ENCODE results near the gene PDE7B.

PDE7B gene

DNA sequence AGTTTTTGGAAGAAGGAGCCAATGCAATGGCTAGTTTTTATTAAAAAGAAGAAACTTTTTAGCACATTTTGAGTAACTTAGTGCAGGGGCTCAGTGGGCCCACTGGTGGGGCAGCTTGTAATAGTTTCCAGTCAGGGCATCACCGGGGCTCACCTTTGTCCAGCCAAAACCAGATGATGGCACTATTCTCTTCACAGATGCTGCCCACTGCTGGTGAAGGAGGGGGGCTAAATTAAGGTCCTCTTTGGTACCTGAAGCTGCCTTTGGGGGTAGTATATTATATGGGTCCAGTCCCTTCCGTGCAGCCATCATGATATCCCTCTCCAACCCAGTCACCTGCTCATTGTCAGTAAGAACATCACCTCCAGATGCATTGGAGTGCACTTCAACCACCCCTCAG is 182.9 kb downstream of the PDE7B start:
- DNase-seq, result no peak

DNA sequence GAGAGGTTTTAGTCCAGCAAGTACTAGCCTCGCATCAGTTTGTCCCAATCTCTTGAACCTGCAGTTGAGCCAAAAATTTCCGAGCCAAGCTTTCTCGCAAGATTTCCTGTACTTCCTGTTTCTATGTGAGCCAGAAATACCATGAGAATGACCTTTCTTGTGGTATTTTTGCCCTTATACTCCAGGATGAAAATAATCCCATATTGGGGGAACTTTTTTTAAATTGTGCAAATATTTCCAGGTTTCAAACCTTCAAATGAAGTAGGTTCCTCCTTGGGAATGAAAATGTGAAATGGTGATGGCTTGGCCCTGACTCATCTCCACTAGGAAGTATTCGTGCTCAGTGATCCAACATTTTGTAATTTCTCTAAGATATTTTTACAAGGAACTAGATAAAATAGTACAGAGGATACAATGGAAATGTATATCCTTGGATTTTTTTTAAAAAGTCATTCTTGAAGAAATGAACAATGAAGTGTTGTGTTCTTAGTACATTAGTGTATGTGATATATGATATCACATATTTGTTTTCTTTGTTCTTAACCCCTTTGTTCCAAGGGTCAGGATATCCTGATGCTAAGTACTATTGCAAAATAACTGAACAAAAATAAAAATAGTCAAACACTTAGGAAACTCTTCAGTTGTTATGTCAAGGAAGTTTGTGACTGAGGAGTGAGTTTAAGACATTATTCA is 184.0 kb downstream of the PDE7B start:
- DNase-seq, result no peak

DNA sequence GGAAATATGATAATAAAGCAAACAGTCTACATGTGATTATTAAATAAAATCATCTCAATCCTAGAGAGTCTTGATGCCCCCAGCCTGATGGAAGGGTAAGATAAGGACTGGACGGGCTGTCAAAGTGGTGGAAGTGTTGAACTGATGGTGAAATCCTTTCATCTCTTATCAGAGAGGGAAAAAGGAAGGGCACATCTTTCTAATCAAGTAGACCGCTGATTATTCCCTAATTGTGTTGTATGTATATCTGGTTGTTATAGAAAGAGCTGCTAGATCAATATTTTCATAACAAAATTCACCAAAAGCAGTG is 184.5 kb downstream of the PDE7B start:
- DNase-seq, result no peak

DNA sequence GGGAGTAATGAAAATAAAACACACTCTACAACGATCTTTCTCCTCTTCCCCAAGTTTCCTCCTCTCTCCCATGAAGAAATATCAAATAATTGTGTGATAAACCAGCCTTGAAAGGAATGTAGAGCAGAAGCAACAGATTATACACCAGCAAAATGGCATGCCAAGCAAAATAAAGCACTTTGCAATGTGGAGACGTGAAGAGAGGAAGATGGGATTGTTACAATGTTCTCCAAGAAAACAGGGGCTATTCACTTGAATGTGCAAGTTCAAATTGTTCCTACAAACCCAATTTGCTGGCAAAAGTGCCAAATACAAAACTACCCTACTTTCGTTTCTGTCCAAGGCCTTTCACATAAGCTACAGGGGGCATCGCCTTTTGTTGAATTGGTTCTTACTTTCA is 185.1 kb downstream of the PDE7B start:
- DNase-seq, result no peak

DNA sequence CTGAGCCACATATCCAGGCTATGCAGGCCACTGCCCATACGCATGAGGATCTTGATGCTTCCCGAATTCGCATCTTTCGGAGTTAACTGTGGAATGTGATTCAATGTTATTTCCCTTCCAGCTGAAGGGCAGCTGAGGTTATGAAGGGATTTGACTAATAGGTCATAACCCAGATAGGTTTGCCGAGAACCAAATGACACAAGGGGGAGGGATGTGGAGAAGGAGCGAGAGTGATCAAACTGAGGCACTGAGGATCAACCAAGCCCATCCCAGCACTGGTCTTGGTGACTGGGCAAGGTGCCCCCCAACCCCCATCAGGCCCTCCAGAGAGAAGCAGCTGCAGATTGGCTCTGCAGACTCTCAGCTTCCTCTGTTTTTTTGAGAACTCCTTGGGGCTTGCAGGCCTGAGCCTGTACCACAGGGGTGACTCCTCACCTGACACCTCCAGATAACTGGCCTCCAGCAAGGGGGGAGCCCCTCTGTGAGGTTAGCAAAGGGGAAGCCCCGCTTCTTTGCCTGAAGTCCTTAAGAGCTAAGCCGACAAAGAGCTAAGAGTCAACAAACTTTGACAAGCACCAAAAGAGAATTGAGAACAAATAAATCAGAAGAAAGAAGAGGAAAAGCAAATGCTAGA is 185.9 kb downstream of the PDE7B start:
- peak in 1 of 2 donors; percentile 26 for DNase-seq

DNA sequence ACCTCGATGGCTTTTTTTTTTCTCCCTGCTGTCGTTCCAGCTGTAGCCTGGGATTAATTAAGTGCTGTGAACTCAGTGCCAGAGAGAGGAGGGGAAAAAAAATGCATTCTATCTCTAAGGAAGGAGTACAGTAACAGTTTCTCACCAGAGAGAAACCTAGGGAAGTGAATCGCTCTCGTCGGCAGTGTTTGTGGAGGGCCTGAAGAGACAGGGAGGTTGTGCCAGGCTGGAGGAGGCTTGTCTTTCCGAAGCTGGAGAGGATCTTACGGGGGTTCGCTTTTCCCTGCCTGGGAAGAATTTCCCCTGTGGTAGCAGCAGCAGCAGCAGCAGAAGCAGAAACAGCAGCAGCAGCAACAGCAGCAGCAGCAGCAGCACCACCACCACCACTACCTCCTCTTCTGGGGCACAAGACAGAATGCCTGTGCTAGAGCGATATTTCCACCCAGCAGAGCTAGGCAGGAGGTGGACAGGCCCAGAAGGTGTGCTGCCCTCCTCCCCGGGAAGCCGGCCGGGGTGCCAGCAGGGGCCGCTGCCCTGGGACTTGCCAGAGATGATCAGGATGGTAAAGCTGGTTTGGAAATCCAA is 186.5 kb downstream of the PDE7B start:
- no peak for DNase-seq

DNA sequence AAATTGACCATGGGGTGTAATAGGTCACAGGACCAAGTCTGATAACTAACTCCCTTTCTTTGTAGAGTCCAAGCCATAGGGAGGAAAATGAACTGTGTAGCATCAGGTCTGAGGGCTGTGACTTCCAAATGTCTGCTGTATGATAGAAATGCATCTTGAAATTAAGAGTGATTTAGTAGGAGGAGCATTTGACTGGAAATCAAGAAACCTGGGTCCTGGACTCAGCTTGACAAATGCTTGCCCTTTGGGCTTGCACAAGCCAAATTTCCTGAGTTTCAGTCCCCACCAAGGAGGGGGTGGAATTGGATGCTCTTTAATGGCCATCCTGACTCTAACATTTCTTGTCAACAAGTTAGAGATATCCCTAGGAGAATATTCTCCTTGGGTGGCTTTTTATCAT is 187.0 kb downstream of the PDE7B start:
- no peak for DNase-seq

DNA sequence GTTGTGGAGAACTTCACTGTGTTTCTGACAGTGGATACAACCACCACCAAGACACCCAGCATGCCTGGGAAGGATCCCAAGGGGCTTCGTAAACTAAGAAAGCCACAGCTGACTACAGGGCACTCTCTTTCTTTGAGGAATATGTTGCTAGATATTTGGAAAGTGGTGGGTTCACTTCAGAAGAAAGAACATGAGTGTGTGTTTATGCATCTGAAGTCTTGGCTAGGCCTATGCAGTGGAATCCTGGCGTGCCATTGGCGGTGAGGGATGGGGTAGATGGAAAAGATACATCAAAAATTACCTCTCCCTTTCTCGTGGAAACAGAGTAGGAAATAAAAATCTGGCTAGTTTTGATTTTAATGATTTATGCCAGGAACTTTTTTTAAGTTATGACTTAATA is 187.7 kb downstream of the PDE7B start:
- DNase-seq, result no peak

DNA sequence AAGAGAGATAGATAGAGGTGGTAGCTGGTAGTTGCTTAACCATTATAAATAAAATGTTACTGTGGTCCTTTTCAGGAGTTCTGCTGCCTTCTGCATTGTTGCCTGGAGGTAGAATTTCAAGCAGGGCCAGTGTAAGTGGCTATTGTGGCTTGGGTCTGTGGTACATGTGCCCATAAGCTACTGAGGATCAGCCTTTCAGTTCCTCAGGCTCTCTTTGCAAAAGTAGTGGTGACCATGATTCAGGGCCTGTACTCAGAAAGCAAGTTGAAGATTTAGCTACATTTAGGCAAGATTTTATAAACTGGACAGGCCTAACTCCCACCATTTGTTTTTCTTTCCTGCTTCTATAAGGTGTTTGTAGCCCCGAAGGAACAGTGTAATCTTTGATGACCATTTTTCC is 199.0 kb downstream of the PDE7B start:
- no peak for DNase-seq

DNA sequence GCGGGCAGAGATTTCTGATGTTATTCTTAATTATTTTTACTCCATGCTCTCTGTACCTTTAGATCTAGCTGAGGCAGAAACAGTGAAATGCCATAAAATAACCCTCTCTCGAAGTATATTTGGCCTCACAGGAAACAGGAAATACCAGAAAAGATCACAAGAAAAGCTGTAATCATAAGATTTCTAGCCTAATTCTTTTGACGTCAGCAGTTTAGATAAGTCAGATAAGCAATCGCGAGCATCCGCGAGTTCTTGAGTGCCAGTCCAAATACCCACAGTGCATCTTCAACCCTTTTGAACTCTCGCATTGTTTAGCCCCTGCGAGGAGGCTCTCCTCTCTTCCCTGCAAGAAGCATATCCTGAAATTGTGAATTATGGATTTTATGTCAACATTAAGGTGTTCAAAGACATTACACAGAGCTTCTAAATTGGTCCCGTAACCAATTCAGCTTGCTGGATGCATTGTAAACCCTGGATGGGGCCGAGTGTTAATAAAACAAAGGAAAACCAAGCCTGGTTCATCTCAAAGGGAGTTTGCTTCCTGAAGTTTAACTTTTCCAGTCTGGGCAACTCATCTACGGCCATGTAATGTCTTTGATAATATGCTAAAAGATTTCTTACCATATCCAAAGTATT is 199.8 kb downstream of the PDE7B start:
- no peak for DNase-seq

DNA sequence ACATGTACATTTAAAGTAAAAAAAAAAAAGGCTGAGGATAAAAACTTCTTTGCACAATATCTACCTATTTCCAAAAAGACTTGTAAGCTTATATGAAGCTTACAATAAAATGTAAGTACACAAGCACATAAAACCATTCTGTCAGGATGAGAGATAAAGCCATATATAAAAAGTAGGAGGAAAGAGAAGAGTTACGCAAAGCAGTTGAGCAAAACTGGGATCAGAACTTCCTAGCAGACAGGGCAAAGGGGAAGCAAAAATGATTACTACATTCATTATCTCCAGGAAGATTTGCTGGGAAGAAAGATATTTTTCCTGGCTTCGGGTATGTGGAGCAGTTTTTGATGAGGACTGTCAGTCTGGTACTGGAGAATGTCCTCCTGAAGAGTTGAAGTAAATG is 200.5 kb downstream of the PDE7B start:
- DNase-seq, result no peak

DNA sequence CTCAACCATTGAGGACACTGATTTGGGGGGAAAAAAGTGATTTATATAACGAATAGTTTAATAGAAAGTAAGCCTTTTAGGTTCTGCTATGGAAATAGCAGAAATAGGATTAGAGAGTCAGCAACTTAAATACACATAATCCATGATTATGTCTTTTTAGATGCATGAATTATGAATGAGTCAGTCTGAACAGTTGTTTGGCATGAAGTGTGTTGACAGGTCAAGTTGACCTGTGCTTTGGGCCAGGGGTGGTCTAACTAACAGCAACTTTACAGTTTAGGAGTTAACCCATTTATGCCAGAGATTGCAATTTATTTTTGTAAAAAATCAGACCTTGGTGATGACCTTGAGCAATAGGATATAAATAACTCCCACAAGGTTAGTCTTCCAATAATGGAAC is 207.4 kb downstream of the PDE7B start:
- no peak for DNase-seq

DNA sequence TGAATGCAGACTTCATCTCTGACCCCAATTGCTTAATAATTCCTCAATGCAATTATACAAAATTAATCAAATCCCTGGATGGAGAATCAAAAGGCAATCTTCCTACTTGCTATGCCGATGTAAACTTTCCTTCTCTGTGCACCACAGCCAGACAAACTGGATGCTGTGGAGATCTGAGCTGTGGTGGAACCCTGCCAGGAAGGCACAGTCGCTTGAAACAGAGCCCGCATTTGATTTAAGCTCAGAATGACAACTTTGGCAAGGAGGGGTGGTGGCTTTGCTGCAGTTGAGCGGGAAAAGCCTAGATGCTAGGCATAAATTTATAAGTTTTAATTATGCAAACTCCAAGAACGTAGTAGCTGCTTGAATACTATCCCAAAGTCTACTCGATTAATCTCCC is 207.8 kb downstream of the PDE7B start:
- no peak for DNase-seq

DNA sequence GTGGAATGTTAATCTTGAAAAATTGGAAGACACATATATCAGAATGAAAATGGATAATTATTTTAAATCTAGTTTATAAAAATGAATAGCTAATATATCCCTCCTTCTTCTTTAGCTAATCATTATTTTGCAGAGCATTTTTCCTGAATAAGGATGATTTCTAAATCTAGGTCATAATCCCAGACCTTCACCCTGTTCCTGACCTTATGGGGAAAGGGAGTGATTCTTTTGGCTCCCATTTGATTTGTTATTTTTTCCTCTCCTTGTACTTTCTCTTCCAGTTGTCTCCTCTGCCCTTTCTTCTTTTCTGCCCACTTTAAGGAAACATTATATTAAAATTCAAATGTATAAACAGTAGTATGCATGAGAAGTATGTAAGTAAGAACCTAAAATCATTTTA is 208.6 kb downstream of the PDE7B start:
- no peak for DNase-seq

DNA sequence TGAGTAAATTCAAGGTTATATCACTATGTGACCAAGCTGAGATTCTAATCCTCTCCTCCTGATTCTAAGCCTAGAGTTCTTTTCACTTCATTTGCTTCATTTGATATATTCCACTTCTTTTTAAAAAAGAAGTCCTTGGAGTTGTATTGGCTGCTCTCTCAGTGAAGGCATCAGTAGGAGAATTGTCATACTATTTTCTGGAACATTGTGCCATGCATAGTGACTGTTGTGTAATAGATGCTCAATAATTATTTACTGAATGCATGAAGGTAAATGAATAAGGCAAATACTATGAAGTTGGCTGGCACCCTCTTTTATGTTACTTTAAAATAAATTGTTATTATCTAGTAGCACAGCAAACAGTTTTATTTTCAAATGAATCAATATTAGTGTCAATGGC is 209.3 kb downstream of the PDE7B start:
- no peak for DNase-seq

DNA sequence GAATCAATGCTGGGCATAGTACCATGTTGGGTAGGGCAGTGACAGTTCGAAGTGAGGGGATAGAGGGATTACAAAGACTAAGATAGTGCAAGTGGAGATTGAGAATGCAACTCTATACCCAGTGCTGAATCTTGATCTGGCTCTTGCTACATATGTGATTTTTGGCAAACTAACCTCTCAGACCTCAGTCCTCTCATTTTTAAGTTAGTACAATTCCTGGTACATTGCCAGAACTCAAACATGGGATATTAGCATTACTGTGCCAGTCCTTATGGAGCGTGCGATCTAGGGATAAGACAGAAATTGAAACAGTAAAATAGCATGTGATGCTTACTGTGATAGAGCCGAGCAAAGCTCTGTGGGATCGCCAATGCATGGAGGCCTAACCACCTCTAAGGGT is 210.2 kb downstream of the PDE7B start:
- DNase-seq, result no peak

DNA sequence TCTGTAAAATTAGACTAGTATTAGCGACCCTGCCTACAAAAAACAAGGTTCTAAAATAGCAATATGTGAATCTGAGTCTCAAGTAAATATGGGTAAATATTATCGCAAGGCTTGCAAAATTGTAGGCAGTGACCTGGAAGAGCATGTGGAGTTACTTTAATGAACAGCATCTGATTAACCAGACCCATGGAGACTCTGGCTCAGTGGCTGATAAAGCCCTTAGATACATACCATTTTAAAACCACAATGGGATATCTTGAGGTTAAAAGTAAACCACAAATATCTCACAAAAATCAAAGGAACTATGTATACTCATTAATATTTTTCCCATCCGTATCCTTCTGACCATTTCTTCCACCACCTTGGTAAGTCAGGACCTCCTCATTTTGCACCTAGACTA is 211.6 kb downstream of the PDE7B start:
- DNase-seq, result no peak

DNA sequence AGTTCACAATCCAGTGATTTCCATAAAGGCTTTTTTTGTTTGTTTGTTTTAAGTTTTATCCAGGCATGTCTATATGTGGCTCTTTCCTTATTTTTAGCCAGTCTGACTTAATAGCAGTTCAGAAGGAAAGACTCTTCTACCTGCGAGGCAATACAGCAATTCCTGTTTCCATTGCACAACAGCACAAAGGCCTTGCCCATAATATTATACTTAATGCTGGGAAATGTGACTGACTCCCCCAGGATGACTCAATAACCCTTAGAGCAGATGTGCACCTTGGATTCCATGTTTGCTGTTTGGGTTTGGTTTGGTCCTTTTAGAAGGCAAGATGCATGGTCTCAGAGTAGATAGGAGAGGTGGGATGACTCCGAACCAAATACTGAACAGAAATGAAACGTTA is 214.5 kb downstream of the PDE7B start:
- no peak for DNase-seq

DNA sequence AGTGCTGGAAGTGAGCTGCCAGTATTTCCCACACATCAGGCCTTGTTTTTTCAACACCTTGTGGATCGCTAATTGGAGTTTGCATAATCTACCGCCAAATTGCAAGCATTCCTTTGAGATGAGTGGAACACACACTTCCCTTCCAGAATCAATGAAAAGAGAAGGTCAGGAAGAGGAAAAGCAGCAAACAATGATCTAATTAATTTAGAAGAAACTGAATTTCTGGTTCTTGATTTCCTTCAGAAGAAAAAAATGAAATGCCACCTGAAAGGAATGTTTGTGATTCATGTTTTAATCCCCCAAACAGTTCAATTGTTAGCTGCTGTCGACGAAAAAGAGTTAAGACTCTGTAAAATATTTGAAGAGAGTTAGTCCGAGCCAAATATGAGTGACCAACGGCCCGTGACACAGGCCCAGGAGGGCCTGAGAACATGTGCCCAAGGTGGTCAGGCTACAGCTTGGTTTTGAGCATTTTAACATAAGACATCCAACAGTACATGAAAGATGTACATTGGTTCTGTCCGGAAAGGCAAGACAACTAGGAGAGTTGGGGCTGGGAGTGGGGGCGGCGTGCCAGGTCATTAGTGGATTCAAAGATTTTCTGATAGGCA is 216.3 kb downstream of the PDE7B start:
- no peak for DNase-seq

DNA sequence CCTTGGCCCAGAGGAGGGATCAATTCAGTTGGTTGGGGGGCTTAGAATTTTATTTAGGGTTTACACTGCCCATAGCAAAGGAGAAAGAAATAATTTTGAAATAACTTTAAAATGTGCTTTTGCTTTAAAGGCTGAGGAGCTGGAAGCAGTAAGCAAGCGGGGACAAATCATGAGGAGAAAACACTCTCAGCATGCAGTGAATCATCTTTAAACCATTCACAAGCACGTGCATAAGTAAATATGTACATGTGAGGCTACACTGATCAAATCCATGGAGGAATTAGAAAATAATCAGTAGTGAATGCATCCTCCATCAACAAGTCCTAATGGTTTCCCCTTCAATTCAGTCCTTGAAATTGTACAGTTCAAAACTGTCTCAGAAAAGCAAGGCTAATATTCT is 217.6 kb downstream of the PDE7B start:
- DNase-seq, result no peak

DNA sequence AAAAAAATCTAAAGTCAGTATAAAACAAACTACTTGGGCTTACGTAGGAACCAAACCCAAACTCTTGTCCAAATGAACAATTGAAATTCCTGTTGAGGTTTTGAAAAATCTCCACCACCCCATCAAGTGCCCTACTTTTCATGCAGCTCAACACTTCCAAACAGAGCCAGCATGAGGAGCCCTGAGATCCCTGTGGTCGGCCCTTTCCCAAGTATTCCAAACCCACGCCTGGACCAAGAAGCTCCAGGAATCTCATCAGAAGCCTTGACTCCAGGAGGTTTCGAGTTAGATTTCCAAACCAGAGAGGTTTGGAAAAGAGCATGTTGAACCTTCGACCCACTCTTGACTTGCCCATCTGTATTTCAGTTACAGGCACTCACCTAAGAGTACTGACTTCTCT is 219.3 kb downstream of the PDE7B start:
- no peak for DNase-seq

DNA sequence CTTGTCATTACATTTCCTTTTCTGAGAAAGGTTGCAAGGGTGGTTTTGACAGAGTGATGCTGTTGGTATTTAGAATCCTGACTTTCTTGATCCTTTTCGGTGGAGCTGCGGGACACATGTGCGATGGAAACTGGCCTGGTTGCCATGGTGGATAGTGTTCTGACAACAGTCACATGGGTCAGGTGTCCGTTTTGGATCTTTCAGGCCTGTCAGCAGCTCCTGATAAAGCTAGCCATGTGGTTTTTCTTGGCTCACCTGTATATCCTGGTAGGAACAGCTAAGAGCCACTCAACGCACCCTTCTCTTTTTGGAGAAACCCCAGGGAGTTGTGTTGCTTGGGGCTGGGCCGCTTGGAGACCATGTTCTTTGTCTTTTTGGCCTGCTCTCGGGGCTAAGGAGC is 221.2 kb downstream of the PDE7B start:
- DNase-seq, result no peak

DNA sequence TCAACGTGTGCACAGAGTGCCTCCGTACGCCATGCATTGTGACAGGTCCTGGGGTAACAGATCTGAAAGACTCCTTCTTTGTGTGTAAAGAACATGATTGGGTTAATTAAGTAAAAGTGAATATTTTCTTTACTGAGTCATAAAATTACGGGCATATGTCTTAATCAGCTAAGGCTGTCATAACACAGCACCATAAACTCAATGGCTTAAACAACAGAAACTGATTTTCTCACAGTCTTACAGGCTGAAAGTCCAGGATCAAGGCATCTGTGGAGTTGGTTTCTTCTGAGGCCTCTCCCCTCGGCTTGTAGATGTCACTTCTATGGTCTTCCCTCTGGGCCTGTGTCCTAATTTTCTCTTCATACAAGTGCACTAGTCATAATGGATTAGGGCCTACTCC is 221.7 kb downstream of the PDE7B start:
- no peak for DNase-seq

DNA sequence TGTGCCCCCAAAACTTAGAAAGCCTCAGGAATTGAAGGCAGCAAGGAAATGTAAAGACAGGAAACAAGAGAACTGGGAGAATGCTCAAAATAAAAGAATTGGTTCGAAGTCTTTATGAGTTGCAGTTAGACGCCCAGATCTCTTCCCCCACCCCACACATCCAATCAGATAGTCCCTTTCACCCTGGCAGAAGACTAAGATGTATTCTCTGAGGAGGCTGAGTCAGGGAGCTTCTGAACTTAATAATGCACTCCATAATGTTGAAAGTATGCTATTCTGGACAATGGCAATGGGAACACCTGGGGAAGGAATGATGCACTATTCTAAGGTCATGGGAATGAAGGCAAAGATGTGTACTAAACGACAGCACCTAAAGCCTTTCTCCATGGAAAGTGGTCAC is 225.0 kb downstream of the PDE7B start:
- DNase-seq, result no peak
